Measurements from ENCODE around the gene CNTN1. TPM values are rescaled to one million over a fixed set of nuclear protein-coding genes. Genes with fewer than 3 reads are reported as not detected.

Gene CNTN1
- polyA plus RNA-seq (ENCODE audit: insufficient read length) = 17.3 TPM

GRCh38 chr12:40691913-40692764 is at the start of gene CNTN1:
TSS of gene CNTN1 (plus strand) at chr12:40692439.
- DNase-seq (ENCODE audit: low read depth) = peak; percentile 67

- no peak for DNase-seq (ENCODE audit: low read depth)
These were observed 48.7 kb upstream of the CNTN1 start for GRCh38 chr12:40643506-40643905.

DNA sequence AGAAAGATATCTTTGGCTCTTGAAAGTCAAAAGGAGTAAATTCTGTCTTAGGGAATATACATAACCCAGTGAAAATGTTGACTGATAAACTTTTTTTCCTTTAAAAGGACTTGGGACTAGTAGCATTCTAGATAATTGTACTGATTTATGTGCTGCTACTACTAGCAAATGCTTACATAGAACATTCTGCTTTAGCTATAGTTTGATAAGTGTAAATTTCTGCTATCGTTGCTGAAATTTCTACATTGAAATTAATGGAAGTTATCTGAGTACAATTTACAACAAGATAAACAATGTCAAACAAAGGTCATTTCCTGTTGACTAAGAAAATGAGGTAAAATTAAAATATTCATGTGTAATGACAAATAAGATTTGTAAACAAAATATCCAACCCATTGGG is 48.3 kb upstream of the CNTN1 start:
- no peak for DNase-seq (ENCODE audit: low read depth)

- no peak for DNase-seq (ENCODE audit: low read depth)
These were observed 47.5 kb upstream of the CNTN1 start for GRCh38 chr12:40644708-40645107.

DNA sequence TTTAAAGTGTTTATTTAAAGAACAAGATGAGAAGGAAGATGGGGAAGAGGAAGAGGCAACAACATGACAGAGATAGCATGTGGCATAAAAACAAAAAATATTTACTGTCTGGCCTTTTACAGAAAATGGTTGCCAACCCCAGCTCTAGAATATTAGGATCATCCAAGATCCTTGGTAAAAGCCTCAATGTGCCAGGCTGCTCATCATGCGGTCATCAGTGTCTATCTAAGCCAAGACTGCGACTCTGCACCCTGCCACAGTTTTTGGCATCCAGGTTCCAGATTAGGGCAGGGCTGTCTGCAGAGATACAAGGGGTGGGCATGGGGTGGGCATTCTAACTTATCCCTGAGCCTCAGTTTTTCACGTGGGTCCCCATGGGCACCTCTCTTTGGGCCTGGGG is 46.9 kb upstream of the CNTN1 start:
- no peak for DNase-seq (ENCODE audit: low read depth)

DNA sequence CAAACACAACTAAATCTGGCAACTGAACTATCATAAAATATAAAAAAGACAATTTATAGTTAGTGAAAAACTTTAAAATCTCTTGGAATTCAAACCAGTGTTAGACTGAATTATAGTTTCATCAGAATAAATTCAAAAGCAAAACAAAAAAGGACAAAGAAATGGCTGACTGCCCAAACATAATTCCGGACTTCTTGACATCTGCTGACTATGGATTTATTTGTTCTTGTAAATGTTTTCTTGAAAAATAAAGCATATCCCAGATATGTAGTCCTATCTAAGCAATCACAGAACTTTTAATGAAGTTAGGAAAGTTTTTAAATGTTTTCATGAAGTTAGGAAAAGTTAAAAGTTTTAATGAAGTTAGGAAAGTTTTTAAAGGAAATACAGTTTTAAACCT is 45.8 kb upstream of the CNTN1 start:
- DNase-seq (ENCODE audit: low read depth) = no peak

- no peak for DNase-seq (ENCODE audit: low read depth)
These were observed 45.3 kb upstream of the CNTN1 start for GRCh38 chr12:40646911-40647310.

GRCh38 chr12:40647651-40648050 is 44.6 kb upstream of the CNTN1 start:
- no peak for DNase-seq (ENCODE audit: low read depth)

- no peak for DNase-seq (ENCODE audit: low read depth)
These were observed 43.7 kb upstream of the CNTN1 start for GRCh38 chr12:40648519-40648918.

DNA sequence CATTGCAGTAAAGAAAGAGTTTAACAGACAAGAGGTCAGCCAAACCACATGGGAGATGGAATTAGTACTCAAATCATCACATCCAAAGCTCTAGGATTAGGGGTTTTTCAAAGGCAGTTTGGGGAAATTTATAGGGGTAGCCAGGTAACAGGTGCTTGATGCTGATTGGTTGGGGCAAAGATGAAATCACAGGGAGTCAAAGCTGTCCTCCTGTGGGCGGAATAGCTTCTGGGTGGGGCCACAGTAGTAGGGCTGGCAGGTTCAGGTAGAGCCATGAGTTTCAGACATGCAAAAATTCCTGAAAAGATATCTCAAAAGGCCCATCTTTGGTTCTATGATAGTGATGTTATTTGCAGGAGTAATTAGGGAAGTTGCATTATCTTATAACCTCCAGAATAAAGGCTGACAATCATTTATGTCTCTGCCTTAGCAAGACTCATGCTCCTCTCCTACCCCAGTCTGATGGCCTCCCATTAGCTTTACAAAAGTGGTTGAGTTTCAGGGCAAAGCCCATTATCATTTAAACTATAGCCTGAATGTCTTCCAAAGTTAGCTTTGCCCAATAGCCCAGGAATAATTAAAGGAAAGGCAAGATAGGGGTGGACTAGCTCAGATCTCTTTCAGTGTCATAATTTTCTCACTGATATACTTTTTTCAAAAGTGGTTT is 42.1 kb upstream of the CNTN1 start:
- no peak for DNase-seq (ENCODE audit: low read depth)

DNA sequence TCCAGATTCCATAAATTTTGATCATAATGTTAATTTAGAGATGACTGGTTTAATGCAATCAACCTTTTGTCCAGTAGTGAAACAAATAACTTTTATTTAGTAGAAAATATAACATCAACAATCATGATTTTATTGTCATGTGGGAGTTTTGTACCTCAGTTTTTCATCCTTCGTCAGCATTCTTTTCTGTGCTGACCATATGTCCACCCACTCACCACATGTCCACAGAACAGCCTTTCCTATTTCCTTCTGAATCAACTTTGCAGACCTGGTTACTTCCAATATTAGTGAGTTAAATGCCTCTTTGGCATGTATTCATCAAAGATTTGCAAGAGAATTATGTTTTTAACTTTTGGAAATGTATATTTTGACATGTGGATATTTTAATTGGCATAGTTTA is 36.8 kb upstream of the CNTN1 start:
- no peak for DNase-seq (ENCODE audit: low read depth)

GRCh38 chr12:40662366-40662765 is 29.9 kb upstream of the CNTN1 start:
- no peak for DNase-seq (ENCODE audit: low read depth)

DNA sequence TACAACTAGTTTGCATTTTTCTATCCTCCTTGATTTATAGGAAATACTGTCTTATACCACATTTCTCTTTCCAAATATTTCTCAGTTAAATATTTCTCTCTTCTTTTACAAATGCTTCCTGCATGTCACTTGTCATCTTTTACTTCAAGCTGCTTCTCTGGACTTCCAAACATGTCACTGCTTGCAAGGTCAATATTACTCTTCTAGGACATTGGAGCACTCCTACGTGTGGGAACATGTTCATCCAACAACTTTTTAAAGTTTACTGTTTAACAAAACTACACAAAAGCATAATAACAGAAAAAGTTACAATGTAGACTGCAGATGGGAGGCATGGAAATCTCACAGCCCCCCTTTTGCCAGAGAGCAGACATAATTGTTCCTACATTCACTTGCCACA is 28.5 kb upstream of the CNTN1 start:
- DNase-seq (ENCODE audit: low read depth) = no peak

DNA sequence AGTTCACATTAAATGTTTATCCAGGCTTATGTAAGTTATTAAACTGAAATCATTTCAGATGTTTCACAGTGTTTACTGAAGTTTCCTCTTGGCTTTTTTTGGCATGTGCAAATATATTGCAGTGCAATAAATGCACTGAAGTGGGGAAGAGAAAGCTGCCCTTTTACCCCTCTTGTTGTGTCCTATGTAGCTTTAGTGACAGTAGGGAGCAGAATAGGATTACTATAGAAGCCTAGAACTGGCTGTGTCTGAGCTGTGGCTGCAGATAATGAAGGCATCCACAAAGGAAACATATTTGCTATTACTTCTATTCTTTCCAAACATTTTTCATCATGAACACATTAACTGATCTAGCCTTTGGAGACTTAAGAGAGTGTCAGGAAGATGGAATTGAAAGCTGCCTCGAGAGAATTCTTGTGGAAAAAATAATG is 24.1 kb upstream of the CNTN1 start:
- no peak for DNase-seq (ENCODE audit: low read depth)

DNA sequence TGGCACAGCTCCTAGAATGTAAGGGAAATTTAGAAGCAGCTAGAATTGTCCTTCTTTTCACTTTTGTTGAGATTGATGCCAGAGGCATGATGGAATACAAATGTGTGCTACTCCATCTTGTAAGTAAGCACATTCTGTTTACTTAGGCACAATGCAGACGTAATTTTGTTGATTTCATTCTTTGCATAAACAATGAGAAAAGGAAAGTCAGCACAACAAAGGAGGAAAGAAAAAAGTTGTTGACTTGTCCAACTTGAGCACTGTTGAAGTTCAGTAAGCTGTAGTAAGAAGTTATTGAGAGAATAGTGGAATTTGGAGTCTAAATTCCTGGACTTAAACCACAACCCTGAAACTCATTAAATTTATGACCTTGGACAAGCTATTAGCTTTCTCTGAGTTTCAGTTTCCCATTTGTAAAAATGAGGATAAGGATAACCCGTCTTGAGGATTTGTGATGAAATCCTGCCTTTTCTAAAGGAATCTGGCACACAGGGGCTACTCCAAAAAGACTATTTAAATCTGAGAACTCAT is 19.4 kb upstream of the CNTN1 start:
- DNase-seq (ENCODE audit: low read depth) = peak; percentile 35

DNA sequence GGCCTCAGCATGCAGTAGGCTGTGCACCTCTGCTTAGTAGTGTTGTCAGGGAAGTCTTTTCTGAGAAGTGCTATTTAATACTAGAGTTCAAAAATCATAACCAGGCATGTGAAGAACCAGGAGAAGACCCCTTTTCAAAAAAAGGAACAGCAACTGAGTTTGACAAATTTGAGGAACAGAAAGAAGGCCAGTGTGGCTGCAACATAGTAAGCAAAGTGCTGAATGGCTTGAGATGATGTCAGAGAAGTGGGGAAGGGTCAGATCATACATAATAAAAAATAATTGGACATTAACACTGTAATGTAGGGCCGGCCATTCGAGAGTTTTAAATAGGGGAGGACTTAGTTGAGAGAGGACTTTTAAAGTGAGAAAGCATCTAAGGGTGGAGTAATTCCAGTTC is 11.1 kb upstream of the CNTN1 start:
- DNase-seq (ENCODE audit: low read depth) = no peak

GRCh38 chr12:40684986-40685385 is 7.3 kb upstream of the CNTN1 start:
- no peak for DNase-seq (ENCODE audit: low read depth)

DNA sequence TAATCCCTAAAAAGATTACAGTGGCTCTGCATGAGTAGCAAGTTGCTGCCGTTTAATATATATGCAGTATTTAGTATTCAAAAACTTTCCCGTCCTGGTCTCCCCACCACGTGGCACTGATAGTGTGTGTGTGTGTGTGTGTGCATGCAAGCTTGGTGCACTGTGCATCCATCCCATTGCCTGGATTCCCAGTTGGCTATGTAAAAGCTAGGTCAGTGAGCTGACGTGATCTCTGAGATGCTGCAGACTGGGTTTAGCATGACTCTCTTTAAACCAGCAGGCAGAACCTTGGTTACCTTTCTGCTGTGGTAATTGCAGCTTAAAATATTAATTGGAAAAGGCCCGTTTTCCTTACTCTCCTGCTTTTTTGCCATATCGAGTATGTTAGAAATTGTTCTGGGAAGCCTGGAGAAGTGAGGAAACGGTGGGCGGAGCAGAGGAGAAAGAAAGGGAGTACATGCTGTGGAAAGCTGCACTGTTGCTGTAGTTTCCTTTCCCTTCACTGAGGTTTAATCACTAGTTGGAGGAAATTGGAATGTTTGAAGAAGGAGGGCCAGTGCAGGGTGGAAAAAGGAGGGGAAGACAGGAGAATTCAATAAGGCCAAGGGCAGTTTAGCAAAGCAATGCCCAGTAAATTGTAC is 4.0 kb upstream of the CNTN1 start:
- DNase-seq (ENCODE audit: low read depth) = no peak

DNA sequence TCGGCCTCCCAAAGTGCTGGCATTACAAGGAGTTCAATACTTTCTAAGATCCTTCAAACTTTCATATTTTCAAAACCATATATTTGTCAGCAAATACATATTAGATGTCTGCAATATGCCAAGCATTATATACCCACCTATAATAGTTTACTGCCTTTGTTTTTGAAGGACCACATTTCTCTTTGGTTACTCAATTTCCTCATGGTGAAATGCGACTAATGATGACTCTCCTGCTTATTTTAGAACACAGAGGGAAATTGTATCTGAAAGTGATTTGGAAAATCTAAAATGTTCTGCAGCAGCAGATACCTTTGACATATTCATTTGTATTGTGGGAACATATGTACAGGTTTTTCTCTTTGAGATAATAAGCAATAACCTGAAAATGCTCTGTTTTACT is 2.7 kb upstream of the CNTN1 start:
- DNase-seq (ENCODE audit: low read depth) = no peak

- DNase-seq (ENCODE audit: low read depth) = no peak
These were observed 547 bp downstream of the CNTN1 start for GRCh38 chr12:40692765-40693206.

GRCh38 chr12:40693207-40693821 is 1.1 kb downstream of the CNTN1 start:
- no peak for DNase-seq (ENCODE audit: low read depth)
